Measurements from ENCODE around the gene ASPDH.

GRCh38 chr19:50518091-50519005 is 4.6 kb upstream of the ASPDH start:
- no peak for TF ChIP-seq CTCF (IDR thresholded peaks at IDR 0.05)
- TF ChIP-seq POLR2A (IDR thresholded peaks at IDR 0.05), result no peak
